Parathyroid adenoma (tissue), 2 donors: ENCODE results near the gene ZNF75A.

Experiments
- H2AFZ ChIP-seq: fragments of 300-600 bp; sonication (generic); one replicate; pipeline ENCODE4 v1.7.0; 2017; ENCODE audit warnings: antibody characterized with exemption, mild to moderate bottlenecking
- H3K27ac ChIP-seq: fragments of 300-600 bp; sonication (generic); one replicate; pipeline ENCODE4 v1.7.0; 2017
- H3K27me3 ChIP-seq: fragments of 300-600 bp; sonication (generic); one replicate; pipeline ENCODE4 v1.7.0; 2017; ENCODE audit warnings: low read length; ENCODE audit not compliant: control insufficient read depth, insufficient read depth
- H3K36me3 ChIP-seq: fragments of 300-600 bp; sonication (generic); one replicate; pipeline ENCODE4 v1.7.0; 2017; ENCODE audit warnings: low read length; ENCODE audit not compliant: control insufficient read depth, insufficient read depth
- H3K4me1 ChIP-seq: fragments of 300-600 bp; sonication (generic); one replicate; pipeline ENCODE4 v1.7.0; 2017; ENCODE audit warnings: control low read depth
- H3K4me2 ChIP-seq: fragments of 300-600 bp; sonication (generic); one replicate; pipeline ENCODE4 v1.7.0; 2017; ENCODE audit warnings: low read length
- H3K4me3 ChIP-seq: fragments of 300-600 bp; sonication (generic); one replicate; pipeline ENCODE4 v1.7.0; 2017; ENCODE audit warnings: low read depth, low read length
- H3K79me2 ChIP-seq: fragments of 300-600 bp; sonication (generic); one replicate; pipeline ENCODE4 v1.7.0; 2017; ENCODE audit warnings: control low read depth
- H3K9ac ChIP-seq: fragments of 300-600 bp; sonication (generic); one replicate; pipeline ENCODE4 v1.7.0; 2017; ENCODE audit warnings: mild to moderate bottlenecking
- H3K9me3 ChIP-seq: fragments of 300-600 bp; sonication (generic); one replicate; pipeline ENCODE4 v1.7.0; 2017; ENCODE audit warnings: low read length; ENCODE audit not compliant: control insufficient read depth
- CTCF ChIP-seq: fragments of 300-600 bp; sonication (generic); IDR thresholded peaks from one replicate; pipeline ENCODE4 v1.7.0; 2017; ENCODE audit warnings: antibody characterized with exemption, mild to moderate bottlenecking
- donor health status: primary hyperparathyroidism.

ZNF75A gene

DNA sequence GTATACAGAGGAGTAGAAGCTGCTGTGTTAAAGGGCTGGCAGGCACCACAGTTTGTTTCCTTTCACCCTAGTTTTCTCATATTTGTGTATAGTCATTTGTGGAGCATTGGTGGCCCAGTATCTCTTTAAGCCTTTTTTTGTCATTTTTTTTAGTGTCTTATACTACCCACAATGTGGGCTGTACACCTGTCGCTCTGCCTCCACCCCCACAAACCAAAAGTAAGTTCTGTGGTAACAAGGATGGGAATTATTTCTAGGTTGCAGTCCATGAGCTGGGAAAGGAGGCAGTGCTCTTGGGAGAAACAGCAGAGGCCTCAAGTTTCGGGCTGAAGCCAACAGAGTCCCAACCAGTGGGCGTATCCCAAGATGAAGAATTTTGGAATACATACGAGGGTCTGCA is 6.2 kb downstream of the ZNF75A start:
- no peak for TF ChIP-seq CTCF
- H3K4me1 ChIP-seq = no peaks in the 10 kb centered on the region
- H3K4me3 ChIP-seq = no peak overlapping the region
- H3K9me3 ChIP-seq = no peaks in the 10 kb centered on the region
- peaks cover 8% of the 10 kb centered on the region for H3K79me2 ChIP-seq
- no peak overlapping the region for H2AFZ ChIP-seq
- no peaks in the 10 kb centered on the region for H3K27me3 ChIP-seq
- no peak overlapping the region for H3K4me2 ChIP-seq
- no peak overlapping the region for H3K27ac ChIP-seq
- peaks cover 3% of the 10 kb centered on the region for H3K36me3 ChIP-seq
- H3K9ac ChIP-seq = no peak overlapping the region

DNA sequence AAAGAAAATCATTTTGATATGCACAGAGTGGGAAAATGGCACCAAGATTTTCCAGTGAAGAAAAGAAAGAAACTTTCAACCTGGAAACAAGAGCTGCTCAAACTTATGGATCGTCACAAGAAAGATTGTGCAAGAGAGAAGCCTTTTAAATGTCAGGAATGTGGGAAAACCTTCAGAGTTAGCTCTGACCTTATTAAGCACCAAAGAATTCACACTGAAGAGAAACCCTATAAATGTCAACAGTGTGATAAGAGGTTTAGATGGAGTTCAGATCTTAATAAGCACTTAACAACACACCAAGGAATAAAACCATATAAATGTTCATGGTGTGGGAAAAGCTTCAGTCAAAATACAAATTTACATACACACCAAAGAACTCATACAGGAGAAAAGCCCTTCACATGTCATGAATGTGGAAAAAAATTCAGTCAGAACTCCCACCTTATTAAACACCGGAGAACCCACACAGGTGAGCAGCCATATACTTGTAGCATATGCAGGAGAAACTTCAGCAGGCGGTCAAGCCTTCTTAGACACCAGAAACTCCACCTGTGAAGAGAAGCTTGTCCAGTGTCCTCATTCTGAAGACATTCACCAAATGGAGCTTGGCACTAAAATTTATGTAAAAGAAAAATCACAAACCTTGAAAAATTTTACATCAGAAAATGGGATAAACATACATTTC is 12.2 kb downstream of the ZNF75A start:
- H3K27ac ChIP-seq = no peak overlapping the region
- H3K9me3 ChIP-seq = peaks cover 20% of the 10 kb centered on the region
- TF ChIP-seq CTCF = no peak
- no peak overlapping the region for H3K4me2 ChIP-seq
- no peaks in the 10 kb centered on the region for H3K4me1 ChIP-seq
- H3K9ac ChIP-seq = no peak overlapping the region
- peaks cover 14% of the 10 kb centered on the region for H3K36me3 ChIP-seq
- no peak overlapping the region for H3K4me3 ChIP-seq
- H3K27me3 ChIP-seq = no peaks in the 10 kb centered on the region
- no peaks in the 10 kb centered on the region for H3K79me2 ChIP-seq
- H2AFZ ChIP-seq = no peak overlapping the region

- H3K9me3 ChIP-seq = peaks cover 19% of the 10 kb centered on the region
- no peak for TF ChIP-seq CTCF
Observed at GRCh38 chr16:3321816-3322215, 16.5 kb downstream of the ZNF75A start.

DNA sequence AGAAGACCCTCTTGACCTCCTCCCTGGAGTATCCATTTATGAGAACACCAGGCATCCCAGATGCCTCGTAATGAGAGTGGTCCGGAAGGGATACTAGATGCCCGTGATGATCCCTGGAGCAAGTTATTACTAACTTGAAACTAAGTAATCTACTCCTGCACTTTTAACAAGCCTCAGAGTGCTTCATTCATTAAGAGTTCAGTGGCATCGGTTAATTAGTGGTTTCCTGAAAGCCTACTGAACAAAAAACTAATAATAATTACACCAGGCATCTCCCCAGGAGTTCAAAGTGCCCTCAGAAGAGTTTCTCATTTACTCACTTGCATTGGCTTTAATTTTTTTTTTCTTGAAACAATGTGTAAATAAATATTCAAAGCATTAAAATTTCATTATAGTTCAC is 22.2 kb downstream of the ZNF75A start:
- Histone ChIP-seq H3K27me3 (no peaks in the 10 kb centered on the region), H2AFZ (no peak overlapping the region), H3K36me3 (no peaks in the 10 kb centered on the region), H3K9ac (no peak overlapping the region), H3K27ac (no peak overlapping the region), H3K4me3 (no peak overlapping the region), H3K4me2 (no peak overlapping the region), H3K4me1 (no peaks in the 10 kb centered on the region), H3K9me3 (no peaks in the 10 kb centered on the region), H3K79me2 (no peaks in the 10 kb centered on the region)
- no peak for TF ChIP-seq CTCF

More at GRCh38 chr16:3321816-3322215, 16.5 kb downstream of the ZNF75A start:
- H3K4me1 ChIP-seq = no peaks in the 10 kb centered on the region
- no peak overlapping the region for H3K4me3 ChIP-seq
- H3K4me2 ChIP-seq = no peak overlapping the region
- no peak overlapping the region for H2AFZ ChIP-seq
- peaks cover 11% of the 10 kb centered on the region for H3K36me3 ChIP-seq
- no peaks in the 10 kb centered on the region for H3K79me2 ChIP-seq
- H3K27ac ChIP-seq = no peak overlapping the region
- H3K27me3 ChIP-seq = no peaks in the 10 kb centered on the region
- no peak overlapping the region for H3K9ac ChIP-seq

- Histone ChIP-seq H3K36me3 (no peaks in the 10 kb centered on the region), H2AFZ (no peak overlapping the region), H3K9me3 (no peaks in the 10 kb centered on the region), H3K27ac (no peak overlapping the region), H3K27me3 (no peaks in the 10 kb centered on the region), H3K4me1 (no peaks in the 10 kb centered on the region), H3K4me3 (no peak overlapping the region), H3K79me2 (no peaks in the 10 kb centered on the region), H3K4me2 (no peak overlapping the region), H3K9ac (no peak overlapping the region)
- TF ChIP-seq CTCF = no peak
Observed at GRCh38 chr16:3328104-3328503, 22.8 kb downstream of the ZNF75A start.
